GM12874 (cell line): ENCODE results near the gene HYAL4.
A peak's percentile ranks its signal among the peaks of the same experiment; 100 is the strongest.

Experiments used
- TF ChIP-seq, protein P1 (sequence below): IDR thresholded peaks from 2 replicates; pipeline ENCODE4 v1.5.1; 2011; ENCODE audit warnings: low read depth, mild to moderate bottlenecking, control low read depth, low read length, moderate library complexity; ENCODE audit not compliant: insufficient read depth

Gene HYAL4

DNA sequence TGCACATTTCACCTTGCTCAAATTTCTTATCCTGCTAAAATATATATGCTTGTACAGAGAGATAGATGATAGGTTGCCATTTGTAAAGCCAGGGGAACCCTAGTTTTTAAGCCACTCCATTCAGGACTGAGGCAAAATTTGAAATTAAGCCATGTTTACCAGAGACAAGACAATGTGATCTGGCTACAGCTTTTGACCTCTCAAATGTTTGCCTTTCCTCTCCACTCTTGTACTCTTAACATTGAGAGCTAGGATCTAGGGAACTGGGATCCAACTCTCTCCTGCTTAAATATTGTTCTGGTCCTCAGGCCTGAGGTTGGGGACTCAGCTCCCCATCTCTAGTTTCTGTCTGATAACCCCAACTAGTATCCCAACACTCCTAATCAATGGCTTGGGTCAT is 15.9 kb downstream of the HYAL4 start:
- TF ChIP-seq, protein P1, sequence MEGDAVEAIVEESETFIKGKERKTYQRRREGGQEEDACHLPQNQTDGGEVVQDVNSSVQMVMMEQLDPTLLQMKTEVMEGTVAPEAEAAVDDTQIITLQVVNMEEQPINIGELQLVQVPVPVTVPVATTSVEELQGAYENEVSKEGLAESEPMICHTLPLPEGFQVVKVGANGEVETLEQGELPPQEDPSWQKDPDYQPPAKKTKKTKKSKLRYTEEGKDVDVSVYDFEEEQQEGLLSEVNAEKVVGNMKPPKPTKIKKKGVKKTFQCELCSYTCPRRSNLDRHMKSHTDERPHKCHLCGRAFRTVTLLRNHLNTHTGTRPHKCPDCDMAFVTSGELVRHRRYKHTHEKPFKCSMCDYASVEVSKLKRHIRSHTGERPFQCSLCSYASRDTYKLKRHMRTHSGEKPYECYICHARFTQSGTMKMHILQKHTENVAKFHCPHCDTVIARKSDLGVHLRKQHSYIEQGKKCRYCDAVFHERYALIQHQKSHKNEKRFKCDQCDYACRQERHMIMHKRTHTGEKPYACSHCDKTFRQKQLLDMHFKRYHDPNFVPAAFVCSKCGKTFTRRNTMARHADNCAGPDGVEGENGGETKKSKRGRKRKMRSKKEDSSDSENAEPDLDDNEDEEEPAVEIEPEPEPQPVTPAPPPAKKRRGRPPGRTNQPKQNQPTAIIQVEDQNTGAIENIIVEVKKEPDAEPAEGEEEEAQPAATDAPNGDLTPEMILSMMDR: no peak

DNA sequence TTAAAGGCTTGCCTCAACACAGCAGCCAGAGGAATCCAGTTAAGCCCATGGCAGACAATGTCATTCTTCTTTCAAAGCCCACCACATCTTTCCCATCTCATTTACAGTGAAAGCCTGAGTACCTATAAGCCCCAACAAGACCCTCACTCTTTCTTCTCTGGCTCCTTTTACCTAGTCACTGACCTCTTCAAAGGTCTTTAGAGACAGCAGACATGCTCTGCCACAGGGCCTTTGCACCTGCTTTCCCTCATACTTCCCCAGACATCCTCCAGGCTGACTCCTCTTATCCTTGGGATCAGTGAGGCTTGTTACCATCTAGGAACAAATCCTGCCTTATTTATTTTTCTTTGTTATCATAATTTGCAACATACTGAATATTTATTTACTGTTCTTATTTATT is 17.8 kb downstream of the HYAL4 start:
- TF ChIP-seq, protein P1: no peak

DNA sequence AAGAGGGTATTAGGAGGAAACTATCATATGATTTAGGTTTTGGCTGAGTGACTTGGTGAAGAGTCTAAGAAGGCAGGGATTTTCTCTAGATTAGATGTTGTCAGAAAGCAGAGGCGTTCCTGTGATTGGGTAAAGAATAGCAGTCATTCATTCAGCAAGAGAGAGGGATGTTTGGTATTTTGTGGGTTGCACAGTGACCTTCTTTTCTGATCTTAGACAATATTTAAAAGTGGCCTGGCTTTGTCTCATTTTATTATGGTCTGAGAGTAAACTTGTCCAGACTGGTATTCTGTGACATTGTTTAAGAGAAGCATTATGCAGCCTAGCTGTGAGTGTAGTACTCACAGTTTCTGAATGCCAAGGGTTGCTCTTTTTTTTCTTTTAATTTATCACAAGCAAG is 18.5 kb downstream of the HYAL4 start:
- TF ChIP-seq, protein P1: no peak

DNA sequence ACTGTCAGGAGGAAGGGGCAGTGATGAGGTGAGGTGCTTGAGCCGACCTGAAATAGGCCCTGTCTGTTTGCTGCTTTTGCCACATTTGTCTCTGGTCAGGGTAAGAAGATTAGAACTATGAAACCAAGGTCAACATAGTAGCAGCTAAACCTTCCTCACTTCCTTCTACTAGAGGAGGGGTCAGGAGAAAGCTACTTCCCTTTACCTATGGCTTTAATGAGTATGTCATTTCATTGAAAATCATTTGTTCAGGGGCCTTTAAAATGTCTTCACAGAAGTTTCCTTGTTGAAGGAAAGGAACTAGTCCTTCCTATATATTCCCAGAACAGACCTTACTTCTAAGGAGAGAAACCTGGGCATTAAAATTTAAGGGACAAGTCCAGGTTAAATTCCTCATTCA is 19.0 kb downstream of the HYAL4 start:
- TF ChIP-seq, protein P1: no peak

DNA sequence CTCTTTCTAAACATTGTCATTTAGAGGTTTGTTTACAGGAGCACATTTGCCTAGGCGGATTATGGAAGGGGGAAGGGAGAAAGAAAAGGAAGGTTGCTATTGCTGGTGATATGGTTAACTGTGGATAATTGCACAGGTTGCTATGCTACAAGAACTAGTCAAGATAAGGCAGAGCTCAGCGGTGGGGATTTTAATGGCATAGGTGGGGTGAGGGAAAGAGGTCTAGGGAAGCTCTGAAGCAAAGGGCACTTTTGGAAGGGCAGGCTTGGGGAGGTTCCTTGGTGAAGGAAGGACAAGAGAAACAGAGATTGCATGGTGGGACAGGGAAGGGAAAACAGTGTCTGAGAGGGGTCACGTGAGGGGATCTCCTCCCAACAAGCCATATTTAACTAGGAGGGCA is 19.5 kb downstream of the HYAL4 start:
- TF ChIP-seq, protein P1: no peak

DNA sequence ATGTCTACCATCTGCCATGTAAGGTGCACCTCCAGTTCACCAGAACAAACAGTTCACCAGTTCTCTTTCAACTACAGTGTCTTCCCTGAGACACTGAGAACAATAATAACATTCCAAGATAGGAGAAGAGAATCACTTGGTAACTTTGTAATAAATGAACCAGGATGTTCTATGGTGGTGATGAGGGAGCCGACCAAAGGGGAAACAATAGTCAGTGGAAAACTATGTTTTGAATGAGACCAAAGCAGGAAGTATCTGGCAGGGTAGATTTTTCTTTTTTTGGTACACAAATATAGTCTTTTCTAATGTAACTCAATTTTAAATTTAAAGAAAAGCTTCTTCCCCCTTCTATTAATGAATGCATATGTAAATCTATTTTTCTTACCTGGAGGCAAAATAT is 20.0 kb downstream of the HYAL4 start:
- TF ChIP-seq, protein P1: no peak

DNA sequence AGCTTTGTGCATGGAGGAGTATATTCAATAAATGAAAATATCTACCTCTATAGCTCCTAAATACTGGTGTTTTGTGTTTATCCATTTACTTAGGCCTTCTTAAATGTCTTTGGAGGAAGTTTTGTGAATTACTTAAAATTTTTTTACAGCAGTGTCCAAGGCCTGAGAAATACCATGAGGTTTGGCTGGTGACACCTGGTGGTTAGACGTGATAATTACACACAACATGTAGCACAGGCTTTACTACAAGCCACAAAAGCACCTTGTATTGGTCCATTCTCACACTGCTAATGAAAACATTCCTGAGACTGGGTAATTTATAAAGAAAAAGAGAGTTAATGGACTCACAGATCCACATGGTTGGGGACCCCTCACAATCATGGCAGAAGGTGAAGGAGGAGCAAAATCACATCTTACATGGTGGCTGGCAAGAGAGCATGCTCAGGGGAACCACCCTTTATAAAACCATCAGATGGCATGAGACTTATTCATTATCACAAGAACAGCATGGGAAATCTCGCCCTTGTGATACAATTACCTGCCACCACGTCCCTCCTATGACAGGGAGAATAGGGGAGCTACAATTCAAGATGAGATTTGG is 20.6 kb downstream of the HYAL4 start:
- TF ChIP-seq, protein P1: peak; percentile 45; the same call in 1 of the 2 replicates
